CD4-positive, alpha-beta T cell treated with Interleukin-6 at 100 ng/mL for 8 hours (primary cell): ENCODE measurements around the gene DHRS7B.

Experiments
- DNase-seq: peaks from one replicate; pipeline ENCODE4 v3.0.0-alpha.2; 2020; ENCODE audit warnings: mixed read lengths, low spot score

Gene DHRS7B

GRCh38 chr17:21239680-21240368 lies 113.1 kb downstream of the DHRS7B start:
- no peak for DNase-seq

- DNase-seq: no peak
These were observed 113.7 kb downstream of the DHRS7B start for GRCh38 chr17:21240369-21241055.
